Peyer's patch (tissue), 4 donors: ENCODE data around the gene PARP1.

ENCODE experiments used
- POLR2A ChIP-seq, 2 donors: fragments of 450-650 bp; IDR thresholded peaks; one replicate each; pipeline ENCODE4 v1.5.1; 2017; ENCODE audit warnings: antibody characterized with exemption in 2 of 2, mild to moderate bottlenecking in 2 of 2, moderate library complexity in 2 of 2
- TF ChIP-seq, protein P1 (sequence below), 6 experiments: fragments of 450-650 bp in 4 of 6; fragments of 200-600 bp in 2 of 6; sonication (generic) in 1 of 6; IDR thresholded peaks; one replicate each; pipeline ENCODE4 v1.5.1; 2017 to 2019; ENCODE audit warnings: antibody characterized with exemption in 6 of 6, mild to moderate bottlenecking in 3 of 6, moderate library complexity in 1 of 6

DNA sequence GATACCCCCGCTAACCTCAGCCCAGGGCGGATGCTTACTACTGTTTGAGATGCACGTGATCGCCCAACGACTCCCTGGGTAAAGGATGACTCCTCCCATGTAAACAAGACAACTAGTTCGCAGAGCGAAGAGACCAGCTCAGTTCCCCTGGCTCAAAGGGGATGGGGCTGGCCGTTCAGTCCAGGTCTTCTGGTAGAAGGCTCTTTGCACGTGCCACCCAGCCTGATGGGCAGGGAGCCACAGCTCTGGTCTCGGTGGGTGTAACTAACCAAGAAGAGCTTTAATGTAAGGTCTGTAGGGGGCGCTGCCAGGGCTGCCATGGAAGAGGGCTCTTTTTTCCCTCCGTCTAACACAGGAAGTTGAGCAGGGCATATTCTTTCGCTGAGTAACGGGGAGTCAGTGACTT lies 49.4 kb upstream of the PARP1 start:
- TF ChIP-seq, protein P1, sequence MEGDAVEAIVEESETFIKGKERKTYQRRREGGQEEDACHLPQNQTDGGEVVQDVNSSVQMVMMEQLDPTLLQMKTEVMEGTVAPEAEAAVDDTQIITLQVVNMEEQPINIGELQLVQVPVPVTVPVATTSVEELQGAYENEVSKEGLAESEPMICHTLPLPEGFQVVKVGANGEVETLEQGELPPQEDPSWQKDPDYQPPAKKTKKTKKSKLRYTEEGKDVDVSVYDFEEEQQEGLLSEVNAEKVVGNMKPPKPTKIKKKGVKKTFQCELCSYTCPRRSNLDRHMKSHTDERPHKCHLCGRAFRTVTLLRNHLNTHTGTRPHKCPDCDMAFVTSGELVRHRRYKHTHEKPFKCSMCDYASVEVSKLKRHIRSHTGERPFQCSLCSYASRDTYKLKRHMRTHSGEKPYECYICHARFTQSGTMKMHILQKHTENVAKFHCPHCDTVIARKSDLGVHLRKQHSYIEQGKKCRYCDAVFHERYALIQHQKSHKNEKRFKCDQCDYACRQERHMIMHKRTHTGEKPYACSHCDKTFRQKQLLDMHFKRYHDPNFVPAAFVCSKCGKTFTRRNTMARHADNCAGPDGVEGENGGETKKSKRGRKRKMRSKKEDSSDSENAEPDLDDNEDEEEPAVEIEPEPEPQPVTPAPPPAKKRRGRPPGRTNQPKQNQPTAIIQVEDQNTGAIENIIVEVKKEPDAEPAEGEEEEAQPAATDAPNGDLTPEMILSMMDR (IDR thresholded peaks at IDR 0.05), result peak in 3 of 6 experiments; percentile 7 to 21 (median 19)
- no peak for TF ChIP-seq POLR2A (IDR thresholded peaks at IDR 0.05)
